K562 (cell line): ENCODE results near the gene NCOA1. TPM values are rescaled to one million over a fixed set of nuclear protein-coding genes. Genes with fewer than 3 reads are reported as not detected.

Experiments used
- ATAC-seq: fragments of 200-7000 bp; cut with Tn5 transposase; 3 replicates; pipeline ENCODE4 v1.9.1; 2020; ENCODE audit warnings: moderate library complexity
- BruUV-seq: library from RNA; stranded (reverse); fragments of 400-500 nt; replicated peaks from 2 replicates; lab custom pipeline; 2021; lab: Mats Ljungman, UMichigan
- CTCF ChIA-PET: fragments of 300-600 bp; formaldehyde crosslinking; extraction: SDS; loops from one replicate; lab custom pipeline; 2021; ENCODE audit warnings: low intra/inter-chr PET ratio; lab: Yijun Ruan, JAX
- POLR2A ChIA-PET: fragments of 300-600, 350-650 bp; sonication (Branson Sonifier 250); formaldehyde crosslinking; extraction: SDS; loops from one replicate; lab custom pipeline; 2021; ENCODE audit warnings: antibody characterized with exemption, inconsistent platforms; lab: Yijun Ruan, JAX
- DNase-seq, 4 experiments: peaks; one replicate each; pipeline versions ENCODE4 v3.0.0 to v3.0.0-alpha.2; 2011 to 2018; ENCODE audit warnings: low spot score in 3 of 4, mixed read lengths in 3 of 4; ENCODE audit errors: extremely low read depth in 1 of 4
- FAIRE-seq: peaks from 2 replicates; lab custom pipeline; 2011; peaks lifted over from hg19 to GRCh38; lab: Jason Lieb, UNC
- H2AFZ ChIP-seq: 2 replicates; pipeline ENCODE4 v1.6.0; 2011; ENCODE audit warnings: low read depth, low read length, control low read depth, inconsistent platforms
- H3K27ac ChIP-seq: fragments of 200-600 bp; 3 replicates; pipeline ENCODE4 v1.8.0; 2011; ENCODE audit warnings: low read depth, mild to moderate bottlenecking, control low read depth, inconsistent platforms, low read length, moderate library complexity, mixed read lengths; ENCODE audit errors: extremely low read depth
- H3K27me3 ChIP-seq, 2 experiments: fragments of 300-600 bp in 1 of 2; 2 replicates in 1 of 2; 3 replicates in 1 of 2; pipeline versions ENCODE4 v1.6.0 to v1.8.0; 2011; ENCODE audit warnings: inconsistent platforms in 2 of 2, low read length in 2 of 2, mild to moderate bottlenecking in 1 of 2, mixed read lengths in 1 of 2, moderate library complexity in 1 of 2; ENCODE audit not compliant: control insufficient read depth in 2 of 2, insufficient read depth in 2 of 2
- H3K36me3 ChIP-seq: fragments of 300-600 bp; 3 replicates; pipeline ENCODE4 v1.8.0; 2011; ENCODE audit warnings: mild to moderate bottlenecking, low read length, inconsistent platforms; ENCODE audit not compliant: control insufficient read depth, insufficient read depth
- H3K4me1 ChIP-seq, 2 experiments: fragments of 200-600 bp in 1 of 2; replicated peaks in 1 of 2; 2 replicates in 1 of 2; 3 replicates in 1 of 2; pipeline versions ENCODE4 v1.5.1 to v1.8.0; 2011; ENCODE audit warnings: inconsistent platforms in 2 of 2, low read length in 2 of 2, mild to moderate bottlenecking in 1 of 2, mixed read lengths in 1 of 2, moderate library complexity in 1 of 2; ENCODE audit not compliant: control insufficient read depth in 2 of 2, insufficient read depth in 2 of 2
- H3K4me2 ChIP-seq: 2 replicates; pipeline ENCODE4 v1.6.1; 2011; ENCODE audit warnings: low read length, control low read depth, inconsistent platforms, mixed read lengths; ENCODE audit not compliant: insufficient read depth
- H3K4me3 ChIP-seq: fragments of 200-600 bp; sonication (generic), shearing (Covaris generic); 2 replicates; pipeline ENCODE4 v1.5.1; 2016; ENCODE audit warnings: control low read depth, inconsistent platforms
- H3K79me2 ChIP-seq: fragments of 200-600 bp; 3 replicates; pipeline ENCODE4 v1.8.0; 2011; ENCODE audit warnings: low read length, inconsistent platforms; ENCODE audit not compliant: control insufficient read depth, insufficient read depth
- H3K9ac ChIP-seq, 2 experiments: 2 replicates each; pipeline versions ENCODE4 v1.6.0 to v1.6.1; 2011; ENCODE audit warnings: low read depth in 2 of 2, low read length in 2 of 2, control low read depth in 1 of 2, inconsistent platforms in 1 of 2, mild to moderate bottlenecking in 1 of 2, mixed read lengths in 1 of 2; ENCODE audit not compliant: insufficient read depth in 1 of 2
- H3K9me1 ChIP-seq: one replicate; pipeline ENCODE4 v1.6.0; 2011; ENCODE audit warnings: inconsistent platforms, mild to moderate bottlenecking, low read length, moderate library complexity; ENCODE audit not compliant: control insufficient read depth, insufficient read depth
- H3K9me3 ChIP-seq: replicated peaks from 2 replicates; pipeline ENCODE4 v1.5.1; 2011; ENCODE audit warnings: low read depth, low read length, inconsistent platforms; ENCODE audit not compliant: control insufficient read depth, insufficient read depth
- H4K20me1 ChIP-seq: replicated peaks from 2 replicates; pipeline ENCODE4 v1.6.1; 2011; ENCODE audit warnings: low read length, inconsistent platforms, mixed read lengths; ENCODE audit not compliant: control insufficient read depth, insufficient read depth
- CBFA2T2 ChIP-seq: fragments of 450-650 bp; conservative IDR thresholded peaks from 2 replicates; pipeline ENCODE4 v1.6.1; 2017; ENCODE audit warnings: mild to moderate bottlenecking
- JUN ChIP-seq, 2 experiments: sonication (generic) in 1 of 2; formaldehyde crosslinking in 1 of 2; IDR thresholded peaks; 2 replicates each; pipeline versions ENCODE4 v1.6.1 to v1.8.0; 2012 to 2022; ENCODE audit warnings: borderline replicate concordance in 2 of 2, mild to moderate bottlenecking in 2 of 2, improper control_type of control experiment in 1 of 2, low read depth in 1 of 2, low read length in 1 of 2, missing genetic modification reagents in 1 of 2
- MCM2 ChIP-seq: fragments of 450-650 bp; IDR thresholded peaks from 2 replicates; pipeline ENCODE4 v1.6.1; 2017; ENCODE audit warnings: low read depth, mild to moderate bottlenecking
- RBM14 ChIP-seq: fragments of 200-400 bp; formaldehyde crosslinking; IDR thresholded peaks from 2 replicates; pipeline ENCODE4 v1.6.1; 2018; ENCODE audit warnings: low read depth, mild to moderate bottlenecking, low read length, moderate library complexity, borderline replicate concordance; ENCODE audit not compliant: insufficient read depth
- RBM25 ChIP-seq: fragments of 200-400 bp; formaldehyde crosslinking; IDR thresholded peaks from 2 replicates; pipeline ENCODE4 v1.6.1; 2018; ENCODE audit warnings: low read length, low read depth, moderate library complexity; ENCODE audit not compliant: severe bottlenecking
- RFX5 ChIP-seq: IDR thresholded peaks from 2 replicates; pipeline ENCODE4 v1.6.1; 2011; ENCODE audit warnings: low read depth, mild to moderate bottlenecking, improper control_type of control experiment, low read length
- SIRT6 ChIP-seq: IDR thresholded peaks from one replicate; pipeline ENCODE4 v1.6.1; 2012; ENCODE audit warnings: low read depth, mild to moderate bottlenecking, control low read depth, inconsistent platforms, low read length, moderate library complexity
- TAL1 ChIP-seq: fragments of 450-650 bp; IDR thresholded peaks from 2 replicates; pipeline ENCODE4 v1.6.1; 2016; ENCODE audit warnings: mild to moderate bottlenecking
- TEAD4 ChIP-seq, 2 experiments: sonication (generic) in 1 of 2; formaldehyde crosslinking in 1 of 2; IDR thresholded peaks; 2 replicates each; pipeline versions ENCODE4 v1.6.1 to v1.8.0; 2012 to 2022; ENCODE audit warnings: borderline replicate concordance in 1 of 2, inconsistent platforms in 1 of 2, low read length in 1 of 2, mild to moderate bottlenecking in 1 of 2, missing genetic modification reagents in 1 of 2
- U2AF1 ChIP-seq: fragments of 200-400 bp; formaldehyde crosslinking; optimal IDR thresholded peaks from 2 replicates; pipeline ENCODE3; 2017; ENCODE audit warnings: mild to moderate bottlenecking, low read depth, low read length, moderate library complexity
- ZKSCAN3 ChIP-seq: fragments of 250-450 bp; sonication (Bioruptor Pico); IDR thresholded peaks from 2 replicates; pipeline ENCODE4 v1.4.0; 2020
- WGBS: fragments of 100-300 bp; shearing (Covaris generic); methylation state at CpG from one replicate; pipeline ENCODE4 v1.1.6; 2016; ENCODE audit warnings: low coverage, mixed read lengths; ENCODE audit not compliant: insufficient coverage; ENCODE audit errors: missing lambda C conversion rate; 5-methylcytosine and 5-hydroxymethylcytosine counted together
- in situ Hi-C: fragments of 300-500 bp; cut with MboI; formaldehyde crosslinking; loops from 4 replicates; pipeline ENCODE4 v1.15.0; 2018; ENCODE audit warnings: inconsistent platforms, mixed read lengths
- intact Hi-C: fragments of 100-400 bp; cut with micrococcal nuclease; formaldehyde crosslinking; loops from 2 replicates; pipeline ENCODE4 v1.14.2; 2022
- polyA plus RNA-seq, 8 experiments: library from polyadenylated mRNA; depleted of rRNA in 4 of 8; stranded (reverse) in 5 of 8; unstranded in 3 of 8; fragments of >200 nt; fragmentation: Nextera tagmentation in 2 of 8; fragmentation: Illumina TruSeq in 1 of 8; extraction: Ambion mirVana in 2 of 8; extraction: Trizol in 1 of 8; gene quantifications; 2 replicates each; pipeline versions ENCODE4 v1.2.1 to v1.2.3, GENCODE V29; 2011 to 2014; ENCODE audit warnings: inconsistent platforms in 1 of 8, missing spikeins in 1 of 8
- total RNA-seq, 7 experiments: library from RNA; depleted of rRNA in 6 of 7; stranded (reverse); fragments of >200 nt in 6 of 7; fragmentation: Illumina TruSeq in 2 of 7; extraction: Trizol in 2 of 7; gene quantifications; 2 replicates each; pipeline versions ENCODE4 v1.2.1 to v1.2.3, GENCODE V29; 2011 to 2021; ENCODE audit warnings: low replicate concordance in 1 of 7
- TF ChIP-seq, protein P1 (sequence below): fragments of 200-800 bp; sonication (Bioruptor generic); IDR thresholded peaks from 2 replicates; pipeline ENCODE4 v1.6.1; 2016; ENCODE audit warnings: missing genetic modification characterization, missing compliant biosample characterization
- TF ChIP-seq, protein P2 (sequence below), 2 experiments: fragments of 450-650 bp in 1 of 2; sonication (generic) in 1 of 2; formaldehyde crosslinking in 1 of 2; IDR thresholded peaks in 1 of 2; conservative IDR thresholded peaks in 1 of 2; 2 replicates each; pipeline versions ENCODE4 v1.6.1 to v1.8.1; 2016 to 2023; ENCODE audit warnings: mild to moderate bottlenecking in 2 of 2, moderate library complexity in 2 of 2, inconsistent platforms in 1 of 2, missing genetic modification reagents in 1 of 2
- TF ChIP-seq, protein P3 (sequence below): sonication (generic); formaldehyde crosslinking; IDR thresholded peaks from 2 replicates; pipeline ENCODE4 v1.8.0; 2023; ENCODE audit warnings: mild to moderate bottlenecking, missing genetic modification reagents

Gene NCOA1
- total and polyA plus RNA-seq, 9 of the 15 experiments (the other 6 are each of a cell fraction or from before 2014, with no cell fraction given) = 4.9 to 25.7 (median 17.0) TPM

DNA sequence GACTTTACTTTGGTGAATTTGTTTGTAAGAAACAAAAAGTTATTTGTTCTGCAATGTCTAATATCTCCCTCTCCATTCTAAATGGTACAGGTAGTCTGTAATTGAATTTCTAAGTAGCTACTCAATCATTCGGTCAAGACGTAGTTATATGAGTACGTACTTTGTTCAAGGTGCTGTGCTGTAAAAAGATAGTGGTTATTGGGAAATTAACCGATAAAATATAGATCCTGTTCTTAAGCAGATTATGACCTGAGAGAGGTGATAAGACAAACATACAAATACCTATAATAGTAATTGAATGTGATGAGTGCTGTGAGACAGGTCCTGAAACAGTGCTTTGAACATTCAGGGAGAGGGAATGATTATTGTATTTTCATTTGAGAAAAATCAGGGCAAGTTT lies 7.1 kb downstream of the NCOA1 start:
- Histone ChIP-seq H3K27ac (no peak overlapping the region), H3K79me2 (peaks cover 95% of the 10 kb centered on the region), H3K36me3 (no peaks in the 10 kb centered on the region; the same call in 2 of the 3 replicates), H3K4me2 (peak overlapping the region; percentile 28), H3K9ac (no peak overlapping the region), H3K27me3 (no peaks in the 10 kb centered on the region), H2AFZ (no peak overlapping the region; the same call in 1 of the 2 replicates), H3K4me3 (no peak overlapping the region), H4K20me1 (peaks cover 6% of the 10 kb centered on the region; the same call in 1 of the 2 replicates), H3K4me1 (peaks cover 0 to 33% of the 10 kb centered on the region in 2 experiments; a peak in 3 of 5 replicates), H3K9me1 (no peaks in the 10 kb centered on the region), H3K9me3 (no peaks in the 10 kb centered on the region)
- DNase-seq (no peak), FAIRE-seq (no peak), ATAC-seq (no peak)
- ChIA-PET POLR2A (interaction anchor here (0.6 to 0.9 kb wide), 3 partner anchors 8 to 270 kb away, joined by 3 to 4 read pairs (median 3); no protein-coding TSS in a partner anchor), CTCF (no interaction called here)
- in situ Hi-C loops (no loop called here), intact Hi-C loops (no loop called here)
- WGBS = 17% methylated on average over 4 of the region's 4 CpGs
- BruUV-seq = no TSS peak
- TF ChIP-seq CBFA2T2 (peak; percentile 36), U2AF1 (no peak), RBM25 (no peak), SIRT6 (no peak), MCM2 (no peak), RFX5 (no peak), RBM14 (no peak), JUN (IDR thresholded peaks at IDR 0.05; ENCODE audit: borderline replicate concordance, low read depth, low read length) (no peak), JUN (CRISPR knock-in tag; IDR thresholded peaks at IDR 0.05; ENCODE audit: borderline replicate concordance) (no peak), TEAD4 (IDR thresholded peaks at IDR 0.05; ENCODE audit: low read length) (peak; percentile 43; the same call in 1 of the 2 replicates), TEAD4 (CRISPR knock-in tag; IDR thresholded peaks at IDR 0.05; ENCODE audit: borderline replicate concordance) (no peak), ZKSCAN3 (CRISPR knock-in tag) (no peak), TAL1 (peak; percentile 21; the same call in 1 of the 2 replicates)
- TF ChIP-seq, protein P1, sequence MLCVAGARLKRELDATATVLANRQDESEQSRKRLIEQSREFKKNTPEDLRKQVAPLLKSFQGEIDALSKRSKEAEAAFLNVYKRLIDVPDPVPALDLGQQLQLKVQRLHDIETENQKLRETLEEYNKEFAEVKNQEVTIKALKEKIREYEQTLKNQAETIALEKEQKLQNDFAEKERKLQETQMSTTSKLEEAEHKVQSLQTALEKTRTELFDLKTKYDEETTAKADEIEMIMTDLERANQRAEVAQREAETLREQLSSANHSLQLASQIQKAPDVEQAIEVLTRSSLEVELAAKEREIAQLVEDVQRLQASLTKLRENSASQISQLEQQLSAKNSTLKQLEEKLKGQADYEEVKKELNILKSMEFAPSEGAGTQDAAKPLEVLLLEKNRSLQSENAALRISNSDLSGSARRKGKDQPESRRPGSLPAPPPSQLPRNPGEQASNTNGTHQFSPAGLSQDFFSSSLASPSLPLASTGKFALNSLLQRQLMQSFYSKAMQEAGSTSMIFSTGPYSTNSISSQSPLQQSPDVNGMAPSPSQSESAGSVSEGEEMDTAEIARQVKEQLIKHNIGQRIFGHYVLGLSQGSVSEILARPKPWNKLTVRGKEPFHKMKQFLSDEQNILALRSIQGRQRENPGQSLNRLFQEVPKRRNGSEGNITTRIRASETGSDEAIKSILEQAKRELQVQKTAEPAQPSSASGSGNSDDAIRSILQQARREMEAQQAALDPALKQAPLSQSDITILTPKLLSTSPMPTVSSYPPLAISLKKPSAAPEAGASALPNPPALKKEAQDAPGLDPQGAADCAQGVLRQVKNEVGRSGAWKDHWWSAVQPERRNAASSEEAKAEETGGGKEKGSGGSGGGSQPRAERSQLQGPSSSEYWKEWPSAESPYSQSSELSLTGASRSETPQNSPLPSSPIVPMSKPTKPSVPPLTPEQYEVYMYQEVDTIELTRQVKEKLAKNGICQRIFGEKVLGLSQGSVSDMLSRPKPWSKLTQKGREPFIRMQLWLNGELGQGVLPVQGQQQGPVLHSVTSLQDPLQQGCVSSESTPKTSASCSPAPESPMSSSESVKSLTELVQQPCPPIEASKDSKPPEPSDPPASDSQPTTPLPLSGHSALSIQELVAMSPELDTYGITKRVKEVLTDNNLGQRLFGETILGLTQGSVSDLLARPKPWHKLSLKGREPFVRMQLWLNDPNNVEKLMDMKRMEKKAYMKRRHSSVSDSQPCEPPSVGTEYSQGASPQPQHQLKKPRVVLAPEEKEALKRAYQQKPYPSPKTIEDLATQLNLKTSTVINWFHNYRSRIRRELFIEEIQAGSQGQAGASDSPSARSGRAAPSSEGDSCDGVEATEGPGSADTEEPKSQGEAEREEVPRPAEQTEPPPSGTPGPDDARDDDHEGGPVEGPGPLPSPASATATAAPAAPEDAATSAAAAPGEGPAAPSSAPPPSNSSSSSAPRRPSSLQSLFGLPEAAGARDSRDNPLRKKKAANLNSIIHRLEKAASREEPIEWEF (CRISPR knock-in tag) = no peak
- TF ChIP-seq, protein P2, sequence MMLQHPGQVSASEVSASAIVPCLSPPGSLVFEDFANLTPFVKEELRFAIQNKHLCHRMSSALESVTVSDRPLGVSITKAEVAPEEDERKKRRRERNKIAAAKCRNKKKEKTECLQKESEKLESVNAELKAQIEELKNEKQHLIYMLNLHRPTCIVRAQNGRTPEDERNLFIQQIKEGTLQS (IDR thresholded peaks at IDR 0.05) = no peak
- TF ChIP-seq, protein P2 (CRISPR knock-in tag; conservative IDR thresholded peaks at IDR 0.05) = no peak
- TF ChIP-seq, protein P3, sequence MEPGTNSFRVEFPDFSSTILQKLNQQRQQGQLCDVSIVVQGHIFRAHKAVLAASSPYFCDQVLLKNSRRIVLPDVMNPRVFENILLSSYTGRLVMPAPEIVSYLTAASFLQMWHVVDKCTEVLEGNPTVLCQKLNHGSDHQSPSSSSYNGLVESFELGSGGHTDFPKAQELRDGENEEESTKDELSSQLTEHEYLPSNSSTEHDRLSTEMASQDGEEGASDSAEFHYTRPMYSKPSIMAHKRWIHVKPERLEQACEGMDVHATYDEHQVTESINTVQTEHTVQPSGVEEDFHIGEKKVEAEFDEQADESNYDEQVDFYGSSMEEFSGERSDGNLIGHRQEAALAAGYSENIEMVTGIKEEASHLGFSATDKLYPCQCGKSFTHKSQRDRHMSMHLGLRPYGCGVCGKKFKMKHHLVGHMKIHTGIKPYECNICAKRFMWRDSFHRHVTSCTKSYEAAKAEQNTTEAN (CRISPR knock-in tag) = no peak
